ENCODE results near the gene PITPNC1.

PITPNC1 gene

DNA sequence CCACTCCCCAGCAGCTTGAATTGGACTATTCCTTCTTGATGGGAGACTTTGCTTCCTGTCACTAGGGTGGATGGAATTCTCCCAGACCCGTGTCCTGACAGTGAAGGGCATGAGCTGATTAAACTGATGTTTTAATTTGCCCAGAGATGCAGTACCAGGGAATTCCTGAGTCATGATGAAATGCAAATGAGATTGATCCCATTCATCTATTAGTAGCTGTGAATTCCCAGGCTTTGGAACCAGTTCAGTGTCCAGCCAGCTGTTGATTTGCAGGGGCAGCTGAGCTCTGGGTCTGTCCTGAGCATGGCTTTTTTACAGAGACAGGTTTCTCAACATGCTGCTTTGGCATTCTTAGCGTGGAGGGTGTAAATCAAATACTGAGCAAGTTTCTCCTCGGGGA, 157.9 kb downstream of the PITPNC1 start:
- DNase-seq (ENCODE audit: low read depth in 4 of 4, low spot score in 1 of 4), result no peak

DNA sequence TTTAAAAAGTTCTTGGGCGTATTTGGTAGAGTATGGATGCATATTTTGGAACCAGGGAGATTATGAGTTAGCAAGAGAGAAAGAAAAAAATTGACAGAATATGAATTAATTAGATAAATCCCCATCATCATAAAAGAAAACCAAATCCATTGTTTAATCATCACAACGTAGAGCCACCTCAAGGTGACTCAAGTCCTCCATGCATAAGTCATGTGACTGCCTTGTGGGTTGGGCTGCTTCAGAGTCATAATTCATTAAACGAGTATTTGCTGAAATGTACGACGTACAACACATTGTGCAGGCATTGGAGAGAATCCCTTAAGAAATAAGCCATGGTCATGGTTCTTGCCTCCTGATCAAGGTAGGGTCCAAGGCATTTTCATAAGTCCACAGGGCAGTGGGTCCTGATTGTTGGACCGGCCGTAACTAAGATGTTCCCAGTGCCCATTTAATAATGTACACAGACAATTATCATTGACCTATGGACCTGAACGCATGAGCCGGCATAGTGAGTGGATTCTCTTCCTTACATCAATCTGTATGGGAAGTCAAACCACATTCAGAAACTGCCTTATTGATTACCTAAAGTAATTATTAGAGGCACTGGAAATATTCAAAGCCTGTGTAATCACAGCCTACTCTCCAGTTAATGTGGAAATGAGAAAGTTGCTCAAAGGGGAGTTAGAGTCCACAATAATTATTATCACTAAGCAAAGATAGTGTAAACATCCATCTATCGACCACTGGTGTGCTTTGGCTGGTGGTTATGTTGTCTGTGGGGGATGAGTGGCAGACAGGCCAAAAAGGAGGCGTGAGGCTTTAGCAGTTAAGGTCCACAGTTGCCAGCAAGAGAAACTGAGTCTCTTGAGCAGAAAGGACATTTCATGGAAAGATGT, 165.4 kb downstream of the PITPNC1 start:
- DNase-seq (ENCODE audit: low read depth in 4 of 4, low spot score in 1 of 4), result no peak

DNA sequence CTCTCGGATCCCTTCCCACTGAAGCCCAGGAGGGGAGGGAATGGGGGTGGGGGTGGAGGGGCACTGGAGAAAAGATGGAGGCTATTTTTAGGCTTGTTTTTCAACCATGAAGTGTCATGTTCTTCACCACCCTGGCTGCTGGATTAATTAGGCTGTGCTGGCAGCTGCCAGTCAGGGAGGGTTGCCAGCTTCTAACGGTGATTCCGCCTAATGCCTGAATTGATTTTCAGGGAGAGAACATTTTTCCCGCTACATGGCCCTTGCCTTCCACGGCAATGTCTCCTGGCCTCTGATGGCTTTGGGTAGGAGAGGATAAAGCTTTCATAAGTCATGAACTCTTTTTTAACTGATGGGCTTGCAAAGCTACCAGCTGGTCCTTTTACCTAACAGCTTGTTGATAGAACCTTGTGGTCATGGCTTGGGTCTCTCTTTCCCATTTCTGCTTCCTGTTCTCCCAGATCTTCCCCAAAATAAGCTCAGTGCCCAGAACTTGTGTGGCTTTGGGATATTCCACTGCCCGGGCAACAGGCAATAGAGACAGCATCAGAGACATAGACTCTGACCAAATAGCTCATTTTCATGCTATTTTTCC, 167.4 kb downstream of the PITPNC1 start:
- DNase-seq (ENCODE audit: low read depth in 4 of 4, low spot score in 1 of 4), result no peak

DNA sequence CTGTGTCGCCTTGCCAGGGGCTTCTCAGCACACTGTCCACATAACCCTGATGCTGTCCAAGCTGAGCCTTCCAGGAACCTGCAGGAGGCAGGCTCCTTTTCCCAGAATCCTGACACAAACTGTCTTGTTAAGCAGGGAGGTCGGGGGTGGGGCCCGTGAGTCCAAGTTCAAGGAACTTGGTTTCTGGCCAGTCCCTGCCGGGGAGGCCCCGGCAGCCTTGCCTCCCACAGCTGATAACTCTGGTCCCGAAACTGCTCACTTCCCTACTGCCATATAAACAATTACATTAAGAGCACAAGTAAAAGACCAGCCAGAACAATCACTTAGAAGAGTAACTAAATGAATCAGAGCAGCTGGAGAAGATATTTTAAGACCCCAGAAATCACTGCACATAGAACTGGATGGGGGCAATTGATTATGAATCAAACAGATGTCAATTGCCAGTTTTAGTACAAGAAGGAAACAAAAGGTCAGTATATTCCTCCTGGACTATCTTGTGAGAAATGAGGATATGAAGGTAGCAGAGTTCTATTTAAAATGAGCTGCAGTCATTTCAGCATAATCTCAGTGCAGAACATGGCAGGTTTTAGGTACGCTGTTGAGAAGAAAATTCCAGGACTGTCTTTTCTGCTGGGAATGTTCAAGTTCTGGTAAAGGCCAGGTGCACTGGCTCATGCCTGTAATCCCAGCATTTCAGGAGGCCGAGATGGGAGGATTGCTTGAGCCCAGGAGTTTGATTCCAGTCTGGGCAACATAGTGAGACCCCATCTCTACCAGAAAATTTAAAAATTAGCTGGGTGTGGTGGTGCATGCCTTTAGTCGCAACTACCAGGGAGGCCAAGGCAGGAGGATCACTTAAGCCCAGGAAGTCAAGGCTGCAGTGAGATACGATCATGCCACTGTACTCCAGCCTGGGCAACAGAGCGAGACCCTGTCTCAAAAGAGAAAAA, 169.8 kb downstream of the PITPNC1 start:
- no peak for DNase-seq (ENCODE audit: low read depth in 4 of 4, low spot score in 1 of 4)

DNA sequence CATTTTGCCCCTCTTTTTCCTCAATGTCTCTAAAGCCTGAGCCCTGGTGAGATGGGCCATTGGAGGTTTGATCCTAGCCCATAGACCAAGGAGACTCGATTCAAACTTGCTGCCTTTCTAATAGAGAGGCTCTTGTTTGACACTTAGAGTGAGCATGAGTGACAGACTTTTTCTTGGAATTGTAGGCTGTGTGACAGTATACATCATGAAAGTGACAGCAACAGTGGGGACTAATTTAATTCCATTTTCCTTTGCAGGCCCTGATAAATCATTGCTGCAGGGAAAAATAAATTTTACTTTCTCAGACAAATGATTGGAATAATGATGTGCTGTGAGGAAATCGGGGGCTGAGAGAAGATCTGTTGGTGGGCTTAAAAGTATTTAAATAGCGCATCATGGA, 171.6 kb downstream of the PITPNC1 start:
- no peak for DNase-seq (ENCODE audit: low read depth in 4 of 4, low spot score in 1 of 4)

DNA sequence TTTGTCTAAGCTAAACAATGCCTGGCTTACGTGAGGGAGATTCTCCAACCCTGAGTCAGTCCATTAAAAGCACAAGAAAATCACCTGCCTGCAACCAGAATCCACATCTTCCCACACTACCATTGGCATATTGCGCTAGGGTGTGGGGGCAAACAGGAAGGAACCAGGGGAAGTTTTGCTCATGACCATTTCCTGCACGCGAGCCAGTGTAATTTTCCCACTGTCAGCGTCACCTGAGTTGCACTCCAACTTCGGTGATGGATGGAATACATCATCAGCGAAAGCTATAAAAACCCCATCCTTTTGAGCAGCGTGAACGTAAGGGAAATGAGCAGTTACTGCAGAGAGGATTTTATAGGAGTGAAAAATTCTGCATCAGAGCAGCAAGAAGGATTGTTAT, 172.7 kb downstream of the PITPNC1 start:
- no peak for DNase-seq (ENCODE audit: low read depth in 4 of 4, low spot score in 1 of 4)

DNA sequence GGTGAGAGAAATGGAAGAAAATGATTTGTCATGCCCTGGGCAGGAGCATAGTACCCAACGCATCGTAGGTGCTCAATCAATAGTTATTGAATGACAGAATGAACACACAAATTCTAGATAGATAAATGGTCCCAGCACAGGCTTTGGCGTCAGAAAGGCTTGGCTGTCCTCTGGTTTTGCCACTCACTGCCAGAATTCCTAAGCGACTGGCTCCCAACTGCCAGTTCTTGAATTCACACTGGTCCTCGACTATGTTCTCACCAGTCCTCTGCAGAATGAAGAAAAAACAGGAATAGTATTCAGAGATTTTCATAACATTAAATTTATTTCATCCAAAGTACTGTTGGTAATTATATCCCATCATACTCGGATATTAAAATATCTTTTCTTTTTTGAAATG, 177.6 kb downstream of the PITPNC1 start:
- DNase-seq (ENCODE audit: low read depth in 4 of 4, low spot score in 1 of 4), result no peak

DNA sequence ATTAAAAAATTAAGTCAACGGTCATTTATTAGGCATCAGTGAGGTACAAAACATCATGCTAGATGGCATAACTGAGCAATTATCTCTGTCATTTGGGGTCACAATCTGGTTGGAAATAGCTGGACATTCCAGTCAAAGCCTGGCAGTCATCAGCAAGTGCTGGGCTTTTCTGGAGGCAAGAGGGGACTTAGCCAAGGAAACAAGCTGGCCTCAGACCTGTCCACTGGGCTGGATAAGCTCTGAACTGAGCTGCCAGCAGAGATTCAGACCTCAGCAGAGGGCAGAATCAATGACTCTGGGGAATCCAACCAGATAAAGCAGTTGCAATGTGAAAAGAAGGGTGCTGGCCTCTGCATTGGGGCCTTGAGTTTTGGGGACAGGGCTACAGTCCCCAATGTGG, 178.8 kb downstream of the PITPNC1 start:
- DNase-seq (ENCODE audit: low read depth in 4 of 4, low spot score in 1 of 4), result no peak

DNA sequence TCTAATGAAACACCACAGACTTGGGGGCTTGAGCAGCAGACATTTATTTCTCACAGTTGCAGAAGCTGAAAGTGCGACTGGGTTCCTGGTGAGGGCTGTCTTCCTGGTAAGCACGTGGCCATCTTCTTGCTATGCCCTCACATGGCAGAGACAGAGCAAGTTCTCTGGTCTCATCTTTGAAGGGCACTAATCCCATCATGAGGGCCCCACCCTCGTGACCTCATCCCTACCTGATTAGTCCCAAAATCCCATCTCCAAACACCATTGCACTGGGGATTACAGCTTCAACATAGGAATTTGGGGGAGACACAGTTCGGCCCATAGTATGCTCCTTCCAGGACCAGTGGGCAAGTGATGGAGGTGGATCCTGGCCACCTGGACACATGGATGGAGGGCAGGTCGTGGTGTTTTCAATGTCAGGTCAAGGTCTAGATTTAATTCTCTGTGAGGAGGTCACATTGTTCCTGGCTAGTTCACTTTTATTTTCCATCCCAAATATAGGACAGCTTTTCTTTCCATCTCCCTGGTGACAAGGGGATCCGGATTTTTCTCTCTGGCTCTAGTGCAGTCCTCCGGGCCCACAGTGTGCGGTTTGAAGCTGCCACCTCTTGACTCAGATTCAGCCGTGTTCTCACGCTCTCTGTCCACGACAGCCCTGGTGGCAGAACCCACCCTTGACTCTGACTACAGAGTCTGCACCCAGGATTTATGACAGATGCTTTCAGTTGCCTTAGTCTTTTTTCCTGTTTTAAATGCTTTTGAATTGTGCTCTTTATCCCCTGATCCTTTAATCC, 180.2 kb downstream of the PITPNC1 start:
- DNase-seq (ENCODE audit: low read depth in 4 of 4, low spot score in 1 of 4), result no peak

DNA sequence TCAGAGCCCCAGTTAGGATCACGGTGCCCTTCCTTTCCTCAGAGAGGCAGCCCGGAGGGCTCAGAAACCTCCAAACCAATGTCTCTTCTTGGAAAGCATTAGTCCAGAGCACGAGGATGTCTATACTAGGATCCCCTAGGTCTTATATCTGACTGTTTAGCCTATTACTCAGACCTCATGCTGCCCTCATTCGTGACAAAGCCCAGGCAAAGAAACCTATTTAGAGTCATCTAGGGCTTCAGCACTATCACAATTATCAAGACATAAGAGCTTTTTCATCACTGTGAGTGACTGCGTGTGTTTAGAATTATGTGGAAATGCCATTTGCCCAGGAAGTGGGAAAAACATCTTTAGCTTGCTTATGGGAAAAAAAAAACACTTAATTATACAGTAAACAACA, 180.8 kb downstream of the PITPNC1 start:
- no peak for DNase-seq (ENCODE audit: low read depth in 4 of 4, low spot score in 1 of 4)

DNA sequence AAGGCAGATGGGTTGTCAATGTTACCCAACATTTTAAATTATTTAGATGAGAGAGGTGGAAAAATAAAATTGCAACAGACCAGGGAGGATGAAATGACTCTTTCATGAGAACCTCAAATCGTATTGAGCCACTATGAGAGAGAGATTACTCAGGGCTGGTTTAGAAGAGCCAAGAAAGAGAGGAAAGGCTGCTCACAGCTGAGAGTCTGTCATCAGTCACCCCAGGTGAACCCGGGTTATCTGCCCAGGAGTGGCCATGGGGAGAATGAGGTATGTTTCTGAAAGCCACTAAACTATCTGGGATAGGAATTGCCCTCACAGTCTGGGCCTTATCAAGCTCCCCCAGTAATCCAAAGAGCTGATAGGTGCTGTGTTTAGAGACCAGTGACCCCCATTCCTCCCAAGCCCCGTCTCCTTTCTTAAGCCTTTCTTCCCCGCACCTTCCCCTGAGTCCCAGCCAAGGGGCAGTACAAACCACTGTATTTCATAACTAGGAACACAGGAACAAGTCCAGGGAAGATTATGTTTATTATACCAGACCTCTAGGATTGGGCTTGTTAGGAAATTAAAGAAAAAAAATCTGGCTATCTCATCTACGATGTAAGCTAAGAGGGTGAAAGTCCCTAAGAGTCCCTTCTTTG, 181.8 kb downstream of the PITPNC1 start:
- DNase-seq (ENCODE audit: low read depth in 4 of 4, low spot score in 1 of 4), result no peak

DNA sequence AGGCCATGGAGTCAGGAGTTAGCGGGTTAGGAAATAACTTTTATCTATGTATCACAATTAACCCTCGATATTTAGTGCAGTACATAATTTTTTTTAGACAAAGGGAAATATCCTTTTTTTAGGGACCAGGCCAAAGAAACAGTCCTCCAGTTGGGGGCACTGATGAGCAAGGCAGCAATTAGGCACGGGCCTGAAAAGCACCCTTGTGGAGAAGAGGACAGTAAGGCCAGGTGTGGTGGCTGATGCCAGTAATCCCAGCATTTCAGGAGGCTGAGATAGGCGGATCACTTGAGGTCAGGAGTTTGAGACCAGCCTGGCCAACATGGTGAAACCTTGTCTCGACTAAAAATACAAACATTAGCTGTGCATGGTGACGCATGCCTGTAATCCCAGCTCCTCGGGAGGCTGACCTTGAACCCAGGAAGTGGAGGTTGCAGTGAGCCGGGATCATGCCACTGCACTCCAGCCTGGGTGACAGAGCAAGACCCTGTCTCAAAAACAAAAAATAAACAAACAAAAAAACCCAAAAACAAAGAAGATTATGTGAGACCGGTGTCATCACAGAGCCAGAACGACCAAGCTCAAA, 182.4 kb downstream of the PITPNC1 start:
- DNase-seq (ENCODE audit: low read depth in 4 of 4, low spot score in 1 of 4), result no peak

DNA sequence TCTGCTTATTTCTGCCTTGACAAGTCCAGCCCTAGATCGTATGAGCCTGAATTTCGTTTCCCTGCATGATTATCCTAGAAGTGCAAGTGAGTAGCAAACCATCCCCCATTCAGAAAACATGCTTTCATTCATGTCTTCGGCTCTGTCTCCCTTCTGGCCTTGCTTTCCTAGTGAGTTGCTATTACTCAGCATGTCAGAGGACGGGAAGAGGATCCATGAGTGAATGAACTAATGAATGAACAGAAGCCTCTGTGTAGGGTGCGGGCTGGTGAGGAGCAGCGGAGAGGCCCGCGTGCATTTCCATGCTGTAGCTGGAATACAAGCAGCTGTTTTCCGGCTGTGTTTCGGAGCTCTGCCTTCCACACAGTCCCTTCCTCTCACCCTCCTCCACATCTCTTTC, 184.9 kb downstream of the PITPNC1 start:
- DNase-seq (ENCODE audit: low read depth in 4 of 4, low spot score in 1 of 4), result no peak

DNA sequence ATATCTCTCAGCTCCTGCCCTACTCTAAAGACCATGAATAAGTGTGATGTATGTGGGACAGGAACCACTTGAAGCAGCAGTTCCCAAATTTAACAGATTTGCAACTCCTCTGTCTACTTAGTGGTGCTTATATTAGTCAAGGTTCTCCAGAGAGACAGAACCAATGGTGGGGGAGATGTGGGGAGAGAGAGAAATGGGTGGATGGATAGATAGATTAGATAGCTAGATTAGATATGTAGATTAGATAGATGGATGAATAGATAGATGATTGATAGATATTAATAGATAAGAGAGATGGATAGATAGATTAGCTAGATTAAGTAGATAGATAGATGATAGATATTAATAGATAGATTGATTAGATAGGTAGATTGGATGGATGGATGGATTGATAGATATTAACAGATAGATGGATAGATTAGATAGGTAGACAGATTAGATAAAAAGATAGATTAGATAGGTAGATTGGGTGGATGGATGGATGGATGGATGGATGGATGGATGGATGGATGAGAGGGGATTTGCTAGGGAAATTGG, 186.7 kb downstream of the PITPNC1 start:
- DNase-seq (ENCODE audit: low read depth in 4 of 4, low spot score in 1 of 4), result no peak

DNA sequence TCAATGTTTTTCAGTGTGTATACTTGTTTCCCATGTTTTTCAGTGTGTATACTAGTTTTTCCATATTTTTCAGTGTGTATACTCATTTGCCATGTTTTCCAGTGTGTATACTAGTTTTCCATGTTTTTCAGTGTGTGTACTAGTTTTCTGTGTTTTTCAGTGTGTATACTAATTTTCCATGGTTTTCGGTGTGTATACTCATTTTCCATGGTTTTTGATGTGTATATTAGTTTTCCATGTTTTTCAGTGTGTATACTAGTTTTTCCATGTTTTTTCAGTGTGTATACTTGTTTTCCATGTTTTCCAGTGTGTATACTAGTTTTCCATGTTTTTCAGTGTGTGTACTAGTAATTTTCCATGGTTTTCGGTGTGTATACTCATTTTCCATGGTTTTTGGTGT, 188.0 kb downstream of the PITPNC1 start:
- no peak for DNase-seq (ENCODE audit: low read depth in 4 of 4, low spot score in 1 of 4)

DNA sequence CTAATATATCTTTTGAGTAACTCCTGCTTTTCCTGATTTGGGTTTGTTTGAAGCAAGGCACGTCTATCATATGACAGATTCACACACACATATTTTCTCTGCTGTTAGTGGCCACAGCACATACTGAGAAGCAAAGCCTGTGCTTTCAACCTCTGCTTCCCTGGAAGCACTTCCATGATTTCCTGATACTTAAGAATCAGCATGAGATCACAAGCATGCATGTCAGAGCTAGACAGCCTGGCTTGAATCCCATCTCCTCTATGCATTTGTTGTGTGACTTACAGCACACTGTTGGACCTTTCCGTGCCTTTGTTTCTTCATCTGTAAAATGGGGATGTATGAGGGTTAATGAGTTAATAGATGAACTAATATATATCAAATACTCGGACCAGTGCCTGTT, 189.6 kb downstream of the PITPNC1 start:
- DNase-seq (ENCODE audit: low read depth in 4 of 4, low spot score in 1 of 4), result no peak

DNA sequence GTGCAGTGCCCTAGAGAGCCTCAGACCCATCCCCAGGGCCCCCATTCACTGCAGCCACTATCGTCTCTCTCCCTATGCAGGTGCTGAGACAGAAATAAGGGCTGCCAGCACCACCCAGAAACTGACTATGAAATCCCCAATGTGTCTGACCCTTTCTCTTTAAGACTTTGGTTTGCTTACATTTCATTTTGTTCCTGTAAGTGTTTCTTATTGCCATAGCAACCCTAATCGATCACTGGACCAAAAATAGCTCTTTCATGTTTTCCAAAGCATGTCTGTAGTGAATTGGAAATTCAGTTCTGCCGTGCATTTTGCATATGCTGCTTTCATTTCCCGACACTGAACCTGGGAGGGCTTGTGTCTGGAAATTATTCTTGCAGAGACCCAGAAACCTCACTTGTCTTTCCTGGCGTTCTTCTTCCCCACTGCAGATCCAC, 192.0 kb downstream of the PITPNC1 start:
- DNase-seq (ENCODE audit: low read depth in 4 of 4, low spot score in 1 of 4), result no peak

DNA sequence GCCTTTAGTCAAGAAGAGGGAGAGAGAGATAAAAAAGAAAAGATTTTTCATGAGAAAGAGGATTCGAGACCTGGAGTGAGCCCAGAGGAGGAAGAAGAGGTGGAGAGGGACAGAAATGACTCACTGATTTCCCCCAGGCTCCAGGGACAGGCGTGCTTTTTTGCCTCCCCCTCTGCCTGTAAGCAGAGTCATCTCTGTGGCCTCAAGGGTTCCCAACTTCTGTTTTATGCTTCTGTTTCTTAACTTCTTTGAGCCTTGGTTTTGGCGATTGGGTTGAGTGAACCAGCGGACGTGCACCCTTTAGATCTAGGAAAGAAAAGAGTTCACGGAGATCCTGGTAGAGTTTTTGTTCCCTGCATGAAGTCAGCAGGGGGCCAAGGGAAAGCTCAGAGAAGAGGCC, 192.8 kb downstream of the PITPNC1 start:
- no peak for DNase-seq (ENCODE audit: low read depth in 4 of 4, low spot score in 1 of 4)

DNA sequence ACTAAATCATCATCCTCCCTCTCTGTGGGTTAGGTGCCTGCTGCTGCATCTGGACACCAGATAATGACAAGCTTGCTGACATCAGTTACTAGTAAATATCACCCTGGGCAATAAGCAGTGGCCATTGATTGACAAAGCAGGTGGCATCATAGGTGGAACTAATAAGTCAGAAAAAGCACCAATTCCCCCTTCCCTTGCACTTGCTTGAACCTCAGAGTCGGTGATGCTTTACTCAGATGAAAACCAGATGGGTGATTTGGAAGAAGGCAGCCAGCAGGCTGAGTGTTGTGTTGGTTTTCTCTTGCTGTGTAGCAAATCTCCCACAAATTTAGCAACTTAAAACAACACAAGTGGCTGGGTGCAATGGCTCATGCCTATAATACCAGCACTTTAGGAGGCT, 193.7 kb downstream of the PITPNC1 start:
- no peak for DNase-seq (ENCODE audit: low read depth in 4 of 4, low spot score in 1 of 4)

DNA sequence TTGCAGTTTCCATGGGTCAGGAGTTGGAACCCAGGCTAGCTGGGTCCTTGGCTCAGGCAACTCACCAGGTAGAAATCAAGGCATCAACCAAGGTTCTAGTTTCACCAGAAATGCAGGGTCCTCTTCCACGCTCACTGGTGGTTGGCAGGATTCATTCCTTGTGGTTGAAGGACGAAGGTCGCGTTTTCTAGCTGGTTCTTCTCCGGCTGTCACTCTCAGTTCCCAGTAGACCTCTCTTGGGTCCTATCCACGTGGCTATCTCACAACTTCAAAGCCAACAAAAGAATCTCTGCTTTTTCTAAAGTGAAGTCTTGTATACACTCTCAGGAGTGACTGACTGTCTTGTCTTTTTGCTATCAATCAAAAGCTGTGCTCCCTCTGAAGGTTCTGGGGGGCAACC, 194.4 kb downstream of the PITPNC1 start:
- no peak for DNase-seq (ENCODE audit: low read depth in 4 of 4, low spot score in 1 of 4)
